Mucosa of rectum (tissue), 2 donors: Measurements from ENCODE around the gene SAPCD2.

Experiments used
- H3K27ac ChIP-seq, 2 donors: one replicate each; pipeline ENCODE4 v1.7.0; 2013; ENCODE audit warnings: inconsistent platforms in 2 of 2, low read depth in 2 of 2, low read length in 2 of 2
- H3K27me3 ChIP-seq, 2 donors: one replicate each; pipeline ENCODE4 v1.7.0; 2013; ENCODE audit warnings: low read length in 2 of 2; ENCODE audit not compliant: control insufficient read depth in 2 of 2, insufficient read depth in 2 of 2
- H3K36me3 ChIP-seq, 2 donors: one replicate each; pipeline ENCODE4 v1.7.0; 2013; ENCODE audit warnings: low read length in 2 of 2; ENCODE audit not compliant: control insufficient read depth in 2 of 2, insufficient read depth in 2 of 2
- H3K4me1 ChIP-seq, 2 donors: one replicate each; pipeline ENCODE4 v1.7.0; 2013; ENCODE audit warnings: low read length in 2 of 2, mild to moderate bottlenecking in 1 of 2; ENCODE audit not compliant: control insufficient read depth in 2 of 2, insufficient read depth in 2 of 2
- H3K4me3 ChIP-seq, 2 donors: one replicate each; pipeline ENCODE4 v1.7.0; 2013; ENCODE audit warnings: low read length in 2 of 2
- H3K9ac ChIP-seq, 2 donors: one replicate each; pipeline ENCODE4 v1.7.0; 2013; ENCODE audit warnings: low read length in 2 of 2, low read depth in 1 of 2, mild to moderate bottlenecking in 1 of 2
- H3K9me3 ChIP-seq, 2 donors: one replicate each; pipeline ENCODE4 v1.7.0; 2013; ENCODE audit warnings: low read length in 2 of 2; ENCODE audit not compliant: control insufficient read depth in 2 of 2
- donor health status: healthy.
- donor health status: Normal muscosa, but diverticular disease.

The SAPCD2 gene

DNA sequence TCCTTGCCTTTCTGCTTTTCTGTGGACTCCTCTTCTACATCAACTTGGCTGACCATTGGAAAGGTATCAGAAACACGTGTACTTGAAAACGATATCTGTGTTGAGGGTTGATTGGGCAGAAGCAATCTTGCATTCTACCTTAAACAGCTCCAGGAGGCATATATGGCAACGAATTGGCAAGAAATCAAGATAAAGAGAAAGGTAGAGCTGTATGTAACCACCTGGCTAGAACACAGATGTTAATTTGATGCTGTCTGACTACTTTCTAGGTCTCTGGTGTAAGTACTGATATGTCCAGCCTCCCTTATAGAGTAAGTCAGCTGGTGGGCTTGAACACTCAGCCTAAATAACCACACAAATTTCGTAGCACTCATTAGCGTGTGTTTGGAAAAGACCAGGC is 17.8 kb upstream of the SAPCD2 start:
- H3K9ac ChIP-seq, result no peak overlapping the region
- H3K27me3 ChIP-seq, result no peaks in the 10 kb centered on the region
- H3K9me3 ChIP-seq, result no peaks in the 10 kb centered on the region
- peaks cover 17 to 19% of the 10 kb centered on the region in 2 donors for H3K4me1 ChIP-seq
- H3K36me3 ChIP-seq, result peaks cover 3 to 12% of the 10 kb centered on the region in 2 donors
- H3K4me3 ChIP-seq, result peak overlapping the region in 1 of 2 donors; percentile 85
- H3K27ac ChIP-seq, result no peak overlapping the region

- no peaks in the 10 kb centered on the region for H3K27me3 ChIP-seq
- peaks cover 17 to 19% of the 10 kb centered on the region in 2 donors for H3K4me1 ChIP-seq
- H3K9me3 ChIP-seq, result no peaks in the 10 kb centered on the region
- H3K9ac ChIP-seq, result peak overlapping the region; percentile 68 to 88
- peaks cover 3 to 11% of the 10 kb centered on the region in 2 donors for H3K36me3 ChIP-seq
- H3K27ac ChIP-seq, result peak overlapping the region; percentile 94 to 95
- H3K4me3 ChIP-seq, result peak overlapping the region; percentile 77 to 85
Observed at GRCh38 chr9:137087409-137087925, 17.1 kb upstream of the SAPCD2 start.

DNA sequence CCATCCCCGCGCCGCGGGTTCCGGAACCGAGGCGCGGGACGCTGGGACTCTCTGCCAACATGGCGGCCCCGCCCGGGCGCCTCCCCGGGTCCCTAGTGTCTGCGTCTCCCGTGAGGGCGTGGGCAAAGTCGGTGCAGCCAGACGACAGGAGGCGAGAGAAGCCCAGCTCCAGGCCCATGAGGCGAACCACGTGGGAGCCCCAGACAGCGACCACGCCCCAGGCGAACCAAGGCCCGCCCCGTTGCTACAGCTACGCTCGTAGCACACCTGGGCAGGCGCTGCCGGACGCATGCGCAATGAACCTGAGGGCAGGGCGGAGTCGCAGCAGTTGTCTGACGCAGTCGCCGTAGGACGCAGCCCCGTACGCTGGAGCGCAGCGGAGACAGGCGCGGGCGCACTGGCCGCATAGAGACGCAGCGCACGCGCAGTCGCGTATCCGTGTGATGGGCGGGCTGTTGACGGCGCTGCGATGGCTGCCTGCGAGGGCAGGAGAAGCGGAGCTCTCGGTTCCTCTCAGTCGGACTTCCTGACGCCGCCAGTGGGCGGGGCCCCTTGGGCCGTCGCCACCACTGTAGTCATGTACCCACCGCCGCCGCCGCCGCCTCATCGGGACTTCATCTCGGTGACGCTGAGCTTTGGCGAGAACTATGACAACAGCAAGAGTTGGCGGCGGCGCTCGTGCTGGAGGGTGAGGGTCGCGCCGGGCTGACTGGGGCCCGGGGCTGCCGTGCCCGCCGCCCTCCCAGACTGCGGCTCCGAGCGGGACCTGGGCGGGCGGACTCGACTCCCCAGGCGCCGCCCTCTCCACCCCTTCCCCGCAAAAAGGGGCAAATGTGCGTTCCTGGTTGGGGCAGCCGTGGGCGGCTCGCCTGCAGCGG is 16.4 kb upstream of the SAPCD2 start, which contains the start of gene MAN1B1:
Gene MAN1B1 (plus strand): TSS at position 455 of the 878 bp plus-strand sequence. CDS start 15 bp downstream, at position 470.
- Histone ChIP-seq H3K36me3 (peaks cover 3 to 15% of the 10 kb centered on the region in 2 donors), H3K9ac (peak within 1 kb of the TSS; percentile 75 to 88), H3K4me3 (peak within 1 kb of the TSS; percentile 77 to 85), H3K9me3 (no peaks in the 10 kb centered on the region), H3K4me1 (peaks cover 17 to 19% of the 10 kb centered on the region in 2 donors), H3K27me3 (no peaks in the 10 kb centered on the region), H3K27ac (peak within 1 kb of the TSS; percentile 94 to 95)

DNA sequence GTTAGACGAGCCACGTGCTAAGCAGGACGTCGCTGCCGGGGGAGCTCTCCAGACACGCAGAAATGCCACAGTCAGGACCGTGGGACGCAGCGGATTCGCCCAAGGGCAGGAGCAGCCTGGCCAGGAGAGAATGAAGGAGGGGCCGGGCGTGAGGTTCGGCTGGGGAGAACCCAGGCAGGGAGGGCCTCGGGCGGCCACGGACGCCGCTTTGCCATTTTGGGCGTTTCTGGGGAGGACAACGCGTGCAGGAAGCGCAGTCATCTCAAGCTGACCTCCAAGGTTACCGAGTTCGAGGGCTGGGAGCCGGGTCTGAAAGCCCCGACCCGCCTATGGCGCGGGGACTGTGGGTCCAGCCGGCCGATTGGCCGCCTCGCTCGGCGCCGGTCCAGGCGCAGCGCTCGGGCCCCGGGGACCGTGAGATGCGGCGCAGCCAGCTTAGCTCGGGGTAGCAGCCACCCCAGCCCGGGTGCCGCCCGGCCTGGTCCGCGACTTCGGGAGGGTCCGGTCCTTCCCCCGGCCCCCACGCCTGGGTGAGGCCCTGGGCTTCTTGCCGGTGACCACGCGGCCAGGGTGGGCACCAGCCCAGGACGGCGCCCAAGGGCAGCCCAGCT is 15.7 kb upstream of the SAPCD2 start:
- H3K9ac ChIP-seq, result peak overlapping the region; percentile 75 to 88
- no peaks in the 10 kb centered on the region for H3K27me3 ChIP-seq
- peaks cover 17 to 19% of the 10 kb centered on the region in 2 donors for H3K4me1 ChIP-seq
- no peaks in the 10 kb centered on the region for H3K9me3 ChIP-seq
- peak overlapping the region; percentile 94 to 95 for H3K27ac ChIP-seq
- peaks cover 3 to 15% of the 10 kb centered on the region in 2 donors for H3K36me3 ChIP-seq
- H3K4me3 ChIP-seq, result peak overlapping the region; percentile 77 to 85

- H3K27ac ChIP-seq, result no peak overlapping the region
- H3K36me3 ChIP-seq, result peaks cover 3 to 25% of the 10 kb centered on the region in 2 donors
Observed at GRCh38 chr9:137084526-137084925, 14.2 kb upstream of the SAPCD2 start.

GRCh38 chr9:137083394-137084004 is 13.1 kb upstream of the SAPCD2 start:
- peaks cover 0 to 29% of the 10 kb centered on the region in 2 donors for H3K36me3 ChIP-seq
- no peak overlapping the region for H3K4me3 ChIP-seq
- peak overlapping the region; percentile 32 to 45 for H3K27ac ChIP-seq
- peaks cover 28 to 29% of the 10 kb centered on the region in 2 donors for H3K4me1 ChIP-seq
- H3K27me3 ChIP-seq, result no peaks in the 10 kb centered on the region
- no peaks in the 10 kb centered on the region for H3K9me3 ChIP-seq
- no peak overlapping the region for H3K9ac ChIP-seq

More at GRCh38 chr9:137084526-137084925, 14.2 kb upstream of the SAPCD2 start:
- Histone ChIP-seq H3K9me3 (no peaks in the 10 kb centered on the region), H3K27me3 (no peaks in the 10 kb centered on the region), H3K9ac (no peak overlapping the region), H3K4me1 (peaks cover 18 to 19% of the 10 kb centered on the region in 2 donors), H3K4me3 (no peak overlapping the region)

DNA sequence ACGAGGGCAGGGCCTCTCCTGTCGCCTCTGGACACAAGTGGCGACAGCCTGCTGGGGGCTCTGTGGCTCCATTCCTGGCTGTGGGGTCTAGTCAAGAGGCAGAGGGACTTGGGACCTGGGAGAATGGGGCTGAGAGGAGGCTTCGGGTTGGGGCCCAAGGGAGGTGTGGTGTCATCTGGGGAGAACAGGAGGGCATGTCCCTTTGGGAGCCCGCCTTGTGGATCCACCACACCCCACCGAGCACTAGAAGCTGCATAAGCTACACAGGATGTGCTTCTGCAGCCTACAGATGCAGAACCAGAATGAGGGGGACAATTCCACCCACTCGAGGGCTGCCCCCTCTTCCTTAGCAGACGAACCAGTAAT is 12.6 kb upstream of the SAPCD2 start:
- H3K9ac ChIP-seq, result no peak overlapping the region
- H3K4me1 ChIP-seq, result peaks cover 32 to 33% of the 10 kb centered on the region in 2 donors
- no peak overlapping the region for H3K4me3 ChIP-seq
- H3K27ac ChIP-seq, result no peak overlapping the region
- no peaks in the 10 kb centered on the region for H3K27me3 ChIP-seq
- H3K9me3 ChIP-seq, result no peaks in the 10 kb centered on the region
- peaks cover 0 to 29% of the 10 kb centered on the region in 2 donors for H3K36me3 ChIP-seq

- H3K27me3 ChIP-seq, result no peaks in the 10 kb centered on the region
- H3K27ac ChIP-seq, result no peak overlapping the region
- no peak overlapping the region for H3K9ac ChIP-seq
- H3K4me3 ChIP-seq, result no peak overlapping the region
- H3K4me1 ChIP-seq, result peaks cover 28% of the 10 kb centered on the region in 2 donors
- peaks cover 0 to 29% of the 10 kb centered on the region in 2 donors for H3K36me3 ChIP-seq
- H3K9me3 ChIP-seq, result no peaks in the 10 kb centered on the region
Observed at GRCh38 chr9:137082222-137082924, 12.0 kb upstream of the SAPCD2 start.

DNA sequence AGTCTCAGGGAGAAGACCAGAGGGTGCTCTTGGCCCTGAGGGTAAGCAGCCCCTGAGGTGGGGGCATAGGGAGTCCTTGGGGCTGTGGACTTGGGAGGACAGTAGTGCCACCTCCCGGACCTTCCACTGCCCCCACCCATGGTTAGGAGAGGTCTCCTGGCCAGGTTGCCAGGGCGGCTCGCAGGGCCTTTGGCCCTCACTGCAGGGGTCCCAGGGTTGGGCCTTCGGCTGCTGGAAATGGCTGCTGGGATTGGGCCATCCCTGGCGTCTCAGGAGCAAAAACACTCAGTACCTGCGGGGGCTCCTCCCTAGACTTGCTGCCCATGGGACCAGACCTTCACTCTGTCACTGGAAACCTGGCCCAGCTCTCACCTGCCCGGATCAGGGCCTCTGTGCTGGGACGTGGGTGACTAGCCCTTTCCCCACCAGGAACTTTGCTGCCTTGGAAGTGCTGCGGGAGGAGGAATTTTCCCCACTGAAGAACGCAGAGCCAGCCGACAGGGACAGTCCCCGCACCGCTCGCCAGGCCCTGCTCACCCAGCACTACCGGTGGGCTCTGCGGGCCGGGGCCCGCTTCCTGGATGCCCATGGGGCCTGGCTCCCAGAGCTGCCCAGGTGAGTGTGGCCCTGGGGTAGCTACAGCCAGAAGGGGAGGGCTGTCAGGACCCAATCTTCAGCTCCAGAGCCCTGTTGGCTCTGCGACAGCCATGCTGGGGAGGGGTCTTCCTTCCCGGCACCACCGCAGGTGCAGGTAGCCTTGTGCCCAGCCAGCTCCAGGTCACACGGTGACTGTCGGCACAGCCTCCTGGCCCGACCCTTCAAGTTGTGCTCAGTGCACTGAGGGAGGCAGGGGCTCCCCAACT is 10.1 kb upstream of the SAPCD2 start:
- H3K4me1 ChIP-seq, result peaks cover 19 to 20% of the 10 kb centered on the region in 2 donors

More for the DNA sequence above, 10.1 kb upstream of the SAPCD2 start:
- Histone ChIP-seq H3K9me3 (no peaks in the 10 kb centered on the region), H3K4me3 (no peak overlapping the region), H3K36me3 (peaks cover 0 to 29% of the 10 kb centered on the region in 2 donors), H3K9ac (no peak overlapping the region), H3K27me3 (no peaks in the 10 kb centered on the region), H3K27ac (no peak overlapping the region)
